ENCODE measurements around the gene LPAR1.

The LPAR1 gene

GRCh38 chr9:111020594-111020993 lies 17.7 kb downstream of the LPAR1 start:
- no peak for TF ChIP-seq CTCF (IDR thresholded peaks at IDR 0.05; ENCODE audit: control insufficient read depth, insufficient read depth, low read depth, low read length, missing control alignments)
- H3K4me3 ChIP-seq (ENCODE audit: control insufficient read depth, low read depth, low read length): no peak overlapping the region
- DNase-seq (ENCODE audit: low read depth): no peak

GRCh38 chr9:111016426-111017045 lies 21.7 kb downstream of the LPAR1 start:
- DNase-seq (ENCODE audit: low read depth): no peak
- H3K4me3 ChIP-seq (ENCODE audit: control insufficient read depth, low read depth, low read length): no peak overlapping the region
- no peak for TF ChIP-seq CTCF (IDR thresholded peaks at IDR 0.05; ENCODE audit: control insufficient read depth, insufficient read depth, low read depth, low read length, missing control alignments)

- no peak overlapping the region for H3K4me3 ChIP-seq (ENCODE audit: control insufficient read depth, low read depth, low read length)
- TF ChIP-seq CTCF (IDR thresholded peaks at IDR 0.05; ENCODE audit: control insufficient read depth, insufficient read depth, low read depth, low read length, missing control alignments): no peak
- no peak for DNase-seq (ENCODE audit: low read depth)
Measured at GRCh38 chr9:111016016-111016415, 22.3 kb downstream of the LPAR1 start.

GRCh38 chr9:111013707-111014106 lies 24.6 kb downstream of the LPAR1 start:
- DNase-seq (ENCODE audit: low read depth): no peak
- no peak for TF ChIP-seq CTCF (IDR thresholded peaks at IDR 0.05; ENCODE audit: control insufficient read depth, insufficient read depth, low read depth, low read length, missing control alignments)

GRCh38 chr9:111013250-111013649 lies 25.0 kb downstream of the LPAR1 start:
- DNase-seq (ENCODE audit: low read depth): no peak
- TF ChIP-seq CTCF (IDR thresholded peaks at IDR 0.05; ENCODE audit: control insufficient read depth, insufficient read depth, low read depth, low read length, missing control alignments): no peak
- H3K4me3 ChIP-seq (ENCODE audit: control insufficient read depth, low read depth, low read length): no peak overlapping the region

More at GRCh38 chr9:111013707-111014106, 24.6 kb downstream of the LPAR1 start:
- no peak overlapping the region for H3K4me3 ChIP-seq (ENCODE audit: control insufficient read depth, low read depth, low read length)

- no peak for TF ChIP-seq CTCF (IDR thresholded peaks at IDR 0.05; ENCODE audit: control insufficient read depth, insufficient read depth, low read depth, low read length, missing control alignments)
Measured at GRCh38 chr9:111008158-111009075, 29.9 kb downstream of the LPAR1 start.

More at GRCh38 chr9:111008158-111009075, 29.9 kb downstream of the LPAR1 start:
- H3K4me3 ChIP-seq (ENCODE audit: control insufficient read depth, low read depth, low read length): no peak overlapping the region
- DNase-seq (ENCODE audit: low read depth): no peak
